Measurements from ENCODE around the gene DZIP1. TPM values are rescaled to one million over a fixed set of nuclear protein-coding genes. Genes with fewer than 3 reads are reported as not detected.

The DZIP1 gene
- total and polyA plus RNA-seq, 2 of the 13 experiments (the other 11 are each of a cell fraction or from before 2014, with no cell fraction given) = 11.0 to 36.7 TPM

- TF ChIP-seq HNRNPL (IDR thresholded peaks at IDR 0.05; ENCODE audit: low read depth, low read length) (0 out of 2 replicates have a peak, but pooled peaks have one; percentile 49), MTA1 (CRISPR knock-in tag; IDR thresholded peaks at IDR 0.05; ENCODE audit: borderline replicate concordance) (no peak), SKI (IDR thresholded peaks at IDR 0.05; ENCODE audit: partially characterized antibody) (no peak), TCF7 (IDR thresholded peaks at IDR 0.05; ENCODE audit: low read depth) (no peak), ERF (CRISPR knock-in tag; IDR thresholded peaks at IDR 0.05) (no peak), ZNF205 (CRISPR knock-in tag; IDR thresholded peaks at IDR 0.05) (no peak), ARNTL (CRISPR knock-in tag; IDR thresholded peaks at IDR 0.05) (no peak), KDM3A (CRISPR knock-in tag; IDR thresholded peaks at IDR 0.05; ENCODE audit: low read depth) (no peak), KLF15 (CRISPR knock-in tag; IDR thresholded peaks at IDR 0.05; ENCODE audit: borderline replicate concordance) (no peak), ZNF430 (CRISPR knock-in tag; IDR thresholded peaks at IDR 0.05) (peak; percentile 50; the same call in 1 of the 2 replicates), ZNF264 (CRISPR knock-in tag; IDR thresholded peaks at IDR 0.05) (no peak), CTCF (CRISPR knock-in tag; IDR thresholded peaks at IDR 0.05) (no peak), ZSCAN9 (CRISPR knock-in tag; IDR thresholded peaks at IDR 0.05; ENCODE audit: borderline replicate concordance) (no peak), NFIB (CRISPR knock-in tag; IDR thresholded peaks at IDR 0.05; ENCODE audit: borderline replicate concordance) (no peak), ZZZ3 (CRISPR knock-in tag; IDR thresholded peaks at IDR 0.05; ENCODE audit: borderline replicate concordance) (no peak), MBNL3 (CRISPR knock-in tag; conservative IDR thresholded peaks at IDR 0.05) (no peak), AGO1 (IDR thresholded peaks at IDR 0.05; ENCODE audit: low read depth, low read length, poor library complexity, severe bottlenecking) (no peak), ZNF232 (CRISPR knock-in tag; IDR thresholded peaks at IDR 0.05; ENCODE audit: borderline replicate concordance) (no peak), ZNF569 (CRISPR knock-in tag; IDR thresholded peaks at IDR 0.05; ENCODE audit: borderline replicate concordance) (no peak), ZNF382 (CRISPR knock-in tag; IDR thresholded peaks at IDR 0.05; ENCODE audit: borderline replicate concordance) (no peak), RAD21 (CRISPR knock-in tag; IDR thresholded peaks at IDR 0.05) (0 out of 2 replicates have a peak, but pooled peaks have one; percentile 16), CBFB (CRISPR knock-in tag; IDR thresholded peaks at IDR 0.05) (no peak), CENPX (CRISPR knock-in tag; IDR thresholded peaks at IDR 0.05) (no peak), ZNF124 (CRISPR knock-in tag; IDR thresholded peaks at IDR 0.05) (no peak), NPAS2 (CRISPR knock-in tag; IDR thresholded peaks at IDR 0.05; ENCODE audit: borderline replicate concordance) (no peak), RARA (CRISPR knock-in tag; IDR thresholded peaks at IDR 0.05) (no peak), FOXP4 (CRISPR knock-in tag; IDR thresholded peaks at IDR 0.05) (no peak)
Observed at GRCh38 chr13:95643936-95644598, 439 bp downstream of the DZIP1 start (continued).

Measured in HepG2 (cell line).